HepG2 (cell line): ENCODE data around the gene HAUS7. TPM values are rescaled to one million over a fixed set of nuclear protein-coding genes. Genes with fewer than 3 reads are reported as not detected.

Source experiments
- HDAC2 ChIP-seq: sonication (generic); formaldehyde crosslinking; IDR thresholded peaks from 2 replicates; pipeline ENCODE4 v1.4.0; 2020; ENCODE audit warnings: missing genetic modification reagents
- HOXD1 ChIP-seq: sonication (generic); formaldehyde crosslinking; IDR thresholded peaks from 2 replicates; pipeline ENCODE4 v1.5.0; 2020; ENCODE audit warnings: missing genetic modification reagents
- KAT8 ChIP-seq: IDR thresholded peaks from 2 replicates; pipeline ENCODE4 v1.6.1; 2016; ENCODE audit warnings: missing genetic modification reagents, missing compliant biosample characterization
- MBNL3 ChIP-seq: fragments of 250-450 bp; sonication (Bioruptor Pico); conservative IDR thresholded peaks from 2 replicates; pipeline ENCODE4 v1.8.0; 2022; ENCODE audit warnings: mild to moderate bottlenecking, inconsistent platforms
- MIXL1 ChIP-seq: IDR thresholded peaks from 2 replicates; pipeline ENCODE4 v1.6.1; 2016
- NFYC ChIP-seq: IDR thresholded peaks from 2 replicates; pipeline ENCODE4 v1.6.1; 2016; ENCODE audit warnings: missing genetic modification reagents, missing compliant biosample characterization
- RFXANK ChIP-seq: IDR thresholded peaks from 2 replicates; pipeline ENCODE4 v1.6.1; 2016
- RFXAP ChIP-seq: sonication (generic); formaldehyde crosslinking; IDR thresholded peaks from 2 replicates; pipeline ENCODE4 v1.4.0; 2020; ENCODE audit warnings: missing genetic modification reagents, borderline replicate concordance
- RORA ChIP-seq: sonication (generic); formaldehyde crosslinking; IDR thresholded peaks from 2 replicates; pipeline ENCODE4 v1.5.0; 2020; ENCODE audit warnings: mild to moderate bottlenecking, missing genetic modification reagents, moderate library complexity
- SMC3 ChIP-seq: IDR thresholded peaks from 2 replicates; pipeline ENCODE4 v1.6.1; 2011; ENCODE audit warnings: low read length, improper control_type of control experiment
- XRCC5 ChIP-seq: fragments of 200-400 bp; formaldehyde crosslinking; optimal IDR thresholded peaks from 2 replicates; pipeline ENCODE3; 2017; ENCODE audit warnings: mild to moderate bottlenecking, low read length
- ZFP36 ChIP-seq: fragments of 150-350 bp; IDR thresholded peaks from 2 replicates; pipeline ENCODE4 v1.6.1; 2018; ENCODE audit warnings: borderline replicate concordance, low read length, low read depth; ENCODE audit not compliant: partially characterized antibody
- ZKSCAN8 ChIP-seq: IDR thresholded peaks from 2 replicates; pipeline ENCODE4 v1.6.1; 2016; ENCODE audit warnings: borderline replicate concordance, missing genetic modification reagents, missing compliant biosample characterization
- ZNF329 ChIP-seq: sonication (generic); formaldehyde crosslinking; IDR thresholded peaks from 2 replicates; pipeline ENCODE4 v1.9.0; 2021; ENCODE audit warnings: low read depth, mild to moderate bottlenecking, missing genetic modification reagents
- ZNF33B ChIP-seq: sonication (generic); formaldehyde crosslinking; IDR thresholded peaks from 2 replicates; pipeline ENCODE4 v1.5.1; 2020; ENCODE audit warnings: mild to moderate bottlenecking, missing genetic modification reagents
- ZNF674 ChIP-seq: sonication (generic); formaldehyde crosslinking; IDR thresholded peaks from 2 replicates; pipeline ENCODE4 v1.5.0; 2020; ENCODE audit warnings: low read depth, mild to moderate bottlenecking, missing genetic modification reagents
- polyA plus RNA-seq, 8 experiments: library from polyadenylated mRNA; depleted of rRNA in 3 of 8; stranded (reverse) in 7 of 8; unstranded in 1 of 8; fragments of >200 nt; fragmentation: Illumina TruSeq in 4 of 8; extraction: Trizol in 4 of 8; gene quantifications; 2 replicates each; pipeline versions ENCODE4 v1.2.1 to v1.2.3, GENCODE V29; 2011 to 2016; ENCODE audit warnings: low read depth in 4 of 8, missing spikeins in 1 of 8, mixed read lengths in 1 of 8; ENCODE audit not compliant: insufficient read depth in 1 of 8
- total RNA-seq, 5 experiments: library from RNA; depleted of rRNA; stranded (reverse); fragments of >200 nt; fragmentation: Illumina TruSeq; extraction: Trizol; gene quantifications; 2 replicates each; pipeline ENCODE4 v1.2.3, GENCODE V29; 2016; ENCODE audit warnings: low read depth in 1 of 5
- TF ChIP-seq, protein P1 (sequence below): sonication (generic); formaldehyde crosslinking; IDR thresholded peaks from 2 replicates; pipeline ENCODE4 v1.4.0; 2020; ENCODE audit warnings: missing genetic modification reagents; ENCODE audit errors: not compliant biosample characterization
- TF ChIP-seq, protein P2 (sequence below): sonication (generic); formaldehyde crosslinking; IDR thresholded peaks from 2 replicates; pipeline ENCODE4 v1.8.1; 2023; ENCODE audit warnings: mild to moderate bottlenecking, missing genetic modification reagents

Gene HAUS7
- total and polyA plus RNA-seq, 2 of the 13 experiments (the other 11 are each of a cell fraction or from before 2014, with no cell fraction given), result 10.9 to 42.4 TPM

DNA sequence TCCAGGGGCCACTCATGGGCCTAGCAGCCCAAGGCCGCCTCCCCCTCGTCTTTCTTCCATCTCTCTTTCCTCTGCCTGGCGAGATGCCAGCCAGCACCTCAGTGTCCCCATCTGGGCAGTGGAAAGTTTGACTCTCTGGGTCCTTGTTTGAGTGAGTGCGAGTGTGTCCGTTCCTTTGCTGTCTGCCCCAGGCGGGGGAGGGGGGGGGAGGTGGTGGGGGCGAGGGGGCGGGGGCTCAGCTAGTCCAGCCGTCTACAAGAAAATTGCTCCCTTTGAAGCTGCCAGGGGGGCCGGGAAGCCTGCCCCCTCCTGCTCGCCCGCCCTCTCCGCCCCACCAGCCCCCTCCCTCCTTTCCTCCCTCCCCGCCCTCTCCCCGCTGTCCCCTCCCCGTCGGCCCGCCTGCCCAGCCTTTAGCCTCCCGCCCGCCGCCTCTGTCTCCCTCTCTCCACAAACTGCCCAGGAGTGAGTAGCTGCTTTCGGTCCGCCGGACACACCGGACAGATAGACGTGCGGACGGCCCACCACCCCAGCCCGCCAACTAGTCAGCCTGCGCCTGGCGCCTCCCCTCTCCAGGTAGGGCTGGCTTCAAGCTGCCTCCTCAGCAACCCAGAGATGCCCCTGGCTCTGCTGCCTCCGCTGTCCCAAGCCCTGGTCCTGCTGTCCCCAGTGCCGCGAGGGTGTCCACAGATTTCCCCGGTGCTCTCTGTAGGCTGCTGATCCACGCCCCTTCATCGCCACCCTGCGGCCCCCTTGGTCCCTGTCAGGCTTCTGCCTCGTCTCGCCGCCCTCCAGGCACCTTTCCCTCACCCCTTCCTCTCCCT is 24.4 kb upstream of the HAUS7 start, which contains the start of gene BGN (continued):
- no peak for TF ChIP-seq ZNF329 (CRISPR knock-in tag)
- no peak for TF ChIP-seq HOXD1 (CRISPR knock-in tag)
- no peak for TF ChIP-seq RFXAP (CRISPR knock-in tag)
- no peak for TF ChIP-seq RFXANK (CRISPR knock-in tag)
- no peak for TF ChIP-seq RORA (CRISPR knock-in tag)
- TF ChIP-seq HDAC2 (CRISPR knock-in tag), result no peak
- TF ChIP-seq, protein P1, sequence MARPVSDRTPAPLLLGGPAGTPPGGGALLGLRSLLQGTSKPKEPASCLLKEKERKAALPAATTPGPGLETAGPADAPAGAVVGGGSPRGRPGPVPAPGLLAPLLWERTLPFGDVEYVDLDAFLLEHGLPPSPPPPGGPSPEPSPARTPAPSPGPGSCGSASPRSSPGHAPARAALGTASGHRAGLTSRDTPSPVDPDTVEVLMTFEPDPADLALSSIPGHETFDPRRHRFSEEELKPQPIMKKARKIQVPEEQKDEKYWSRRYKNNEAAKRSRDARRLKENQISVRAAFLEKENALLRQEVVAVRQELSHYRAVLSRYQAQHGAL (CRISPR knock-in tag), result no peak
- TF ChIP-seq ZKSCAN8 (CRISPR knock-in tag), result no peak
- no peak for TF ChIP-seq NFYC (CRISPR knock-in tag)
- TF ChIP-seq SMC3, result peak; percentile 13; the same call in 1 of the 2 replicates
- no peak for TF ChIP-seq MIXL1 (CRISPR knock-in tag)
- TF ChIP-seq MBNL3, result no peak
- TF ChIP-seq ZNF33B (CRISPR knock-in tag), result no peak
- TF ChIP-seq ZNF674, result no peak
- no peak for TF ChIP-seq ZFP36
- TF ChIP-seq XRCC5, result peak; percentile 19
- no peak for TF ChIP-seq KAT8
- TF ChIP-seq, protein P2, sequence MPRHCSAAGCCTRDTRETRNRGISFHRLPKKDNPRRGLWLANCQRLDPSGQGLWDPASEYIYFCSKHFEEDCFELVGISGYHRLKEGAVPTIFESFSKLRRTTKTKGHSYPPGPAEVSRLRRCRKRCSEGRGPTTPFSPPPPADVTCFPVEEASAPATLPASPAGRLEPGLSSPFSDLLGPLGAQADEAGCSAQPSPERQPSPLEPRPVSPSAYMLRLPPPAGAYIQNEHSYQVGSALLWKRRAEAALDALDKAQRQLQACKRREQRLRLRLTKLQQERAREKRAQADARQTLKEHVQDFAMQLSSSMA (CRISPR knock-in tag), result no peak
- TF ChIP-seq, all 625 proteins: peak for 8
